HG02588 (cell line): Measurements from ENCODE around the gene TLK1.
A peak's percentile ranks its signal among the peaks of the same experiment; 100 is the strongest.
"Not testable (repeated sequence)": the region's sequence is repeated elsewhere in the genome, so short reads cannot be mapped to it uniquely, and the experiment has no call there.

Source experiments
- ATAC-seq: cut with Tn5 transposase; IDR thresholded peaks from one replicate; pipeline ENCODE4 v1.9.1; 2021; ENCODE audit warnings: mild to moderate bottlenecking, moderate library complexity; ENCODE audit not compliant: unreplicated experiment

The TLK1 gene

GRCh38 chr2:171086352-171087290 lies 74.1 kb downstream of the TLK1 start:
- no peak for ATAC-seq

- no peak for ATAC-seq
Observed at GRCh38 chr2:171084128-171084527, 76.6 kb downstream of the TLK1 start.

GRCh38 chr2:171083451-171083850 lies 77.2 kb downstream of the TLK1 start:
- ATAC-seq, result no peak

- ATAC-seq, result no peak
Observed at GRCh38 chr2:171081649-171082111, 79.0 kb downstream of the TLK1 start.

- no peak for ATAC-seq
Observed at GRCh38 chr2:171080607-171081006, 80.1 kb downstream of the TLK1 start.

GRCh38 chr2:171076422-171076821 lies 84.3 kb downstream of the TLK1 start:
- not testable (repeated sequence) for ATAC-seq

- no peak for ATAC-seq
Observed at GRCh38 chr2:171072164-171072563, 88.5 kb downstream of the TLK1 start.

- ATAC-seq, result no peak
Observed at GRCh38 chr2:171069286-171069956, 91.3 kb downstream of the TLK1 start.

- ATAC-seq, result no peak
Observed at GRCh38 chr2:171066110-171066509, 94.6 kb downstream of the TLK1 start.

- ATAC-seq, result no peak
Observed at GRCh38 chr2:171057575-171057974, 103.1 kb downstream of the TLK1 start.

GRCh38 chr2:171056307-171056706 lies 104.4 kb downstream of the TLK1 start:
- no peak for ATAC-seq

- no peak for ATAC-seq
Observed at GRCh38 chr2:171049691-171050090, 111.0 kb downstream of the TLK1 start.

- no peak for ATAC-seq
Observed at GRCh38 chr2:171046048-171046560, 114.6 kb downstream of the TLK1 start.

- no peak for ATAC-seq
Observed at GRCh38 chr2:171044416-171044815, 116.3 kb downstream of the TLK1 start.

- no peak for ATAC-seq
Observed at GRCh38 chr2:171042253-171042969, 118.3 kb downstream of the TLK1 start.

- no peak for ATAC-seq
Observed at GRCh38 chr2:171036532-171036931, 124.2 kb downstream of the TLK1 start.

GRCh38 chr2:171034315-171034714 lies 126.4 kb downstream of the TLK1 start:
- no peak for ATAC-seq

- ATAC-seq, result no peak
Observed at GRCh38 chr2:171025214-171025613, 135.5 kb downstream of the TLK1 start.

- peak; percentile 87 for ATAC-seq
Observed at GRCh38 chr2:171018522-171018921, 142.2 kb downstream of the TLK1 start.

GRCh38 chr2:171016125-171016524 lies 144.6 kb downstream of the TLK1 start:
- ATAC-seq, result no peak

GRCh38 chr2:171013851-171014250 lies 146.8 kb downstream of the TLK1 start:
- no peak for ATAC-seq
